Dermis microvascular lymphatic vessel endothelial cell (primary cell): ENCODE results near the gene LIPF. TPM values are rescaled to one million over a fixed set of nuclear protein-coding genes. Genes with fewer than 3 reads are reported as not detected.
"Not testable (repeated sequence)": the region's sequence is repeated elsewhere in the genome, so short reads cannot be mapped to it uniquely, and the experiment has no call there.

Experiments
- DNase-seq, 2 donors: peaks; one replicate each; pipeline versions ENCODE4 v3.0.0 to v3.0.0-alpha.2; 2010; ENCODE audit warnings: low read depth in 2 of 2
- total RNA-seq: library from RNA; depleted of rRNA; stranded (reverse); fragments of >200 nt; gene quantifications from 2 replicates; pipeline ENCODE4 v1.2.1, GENCODE V29; 2014

Gene LIPF
- total RNA-seq, 1 donor from 2014 or later = not detected

- DNase-seq = no peak
Observed at GRCh38 chr10:88676283-88677060, 12.2 kb downstream of the LIPF start.

- peak in 1 of 2 donors; percentile 8 for DNase-seq
Observed at GRCh38 chr10:88680958-88681357, 16.7 kb downstream of the LIPF start.

- DNase-seq = no peak
Observed at GRCh38 chr10:88682491-88682890, 18.2 kb downstream of the LIPF start.

GRCh38 chr10:88687853-88688467, 23.7 kb downstream of the LIPF start:
- peak; percentile 1 to 29 for DNase-seq

- DNase-seq = no peak
Observed at GRCh38 chr10:88689366-88689765, 25.1 kb downstream of the LIPF start.

GRCh38 chr10:88693392-88694020, 29.3 kb downstream of the LIPF start:
- DNase-seq = no peak

GRCh38 chr10:88702848-88703597, 38.8 kb downstream of the LIPF start:
- DNase-seq = peak in 1 of 2 donors; percentile 76

- DNase-seq = no peak
Observed at GRCh38 chr10:88705958-88706357, 41.7 kb downstream of the LIPF start, which contains the start of gene LIPK. Gene LIPK (plus strand): TSS chr10:88706249. CDS start chr10:88724544, 18,295 bp downstream.

GRCh38 chr10:88707429-88708155, 43.4 kb downstream of the LIPF start:
- DNase-seq = peak in 1 of 2 donors; percentile 43

GRCh38 chr10:88709361-88709760, 45.1 kb downstream of the LIPF start:
- DNase-seq = not testable (repeated sequence)

- no peak for DNase-seq
Observed at GRCh38 chr10:88715517-88715916, 51.3 kb downstream of the LIPF start.

GRCh38 chr10:88721392-88721791, 57.1 kb downstream of the LIPF start:
- no peak for DNase-seq

- DNase-seq = no peak
Observed at GRCh38 chr10:88725798-88726197, 61.6 kb downstream of the LIPF start.

GRCh38 chr10:88728107-88728763, 64.0 kb downstream of the LIPF start:
- peak in 1 of 2 donors; percentile 5 for DNase-seq

Other genes with a start within 250 kb of the LIPF start
- 0.39 and 1.4 TPM in 2 replicates for gene RNLS, start 81.1 kb upstream of the LIPF start, total RNA-seq
- gene LIPJ, start 77.7 kb upstream of the LIPF start, total RNA-seq = not detected in 2 replicates
- not detected in 2 replicates for gene LIPK, start 41.8 kb downstream of the LIPF start, total RNA-seq
- not detected in 2 replicates for gene LIPN, start 95.6 kb downstream of the LIPF start, total RNA-seq
- not detected in 2 replicates for gene LIPM, start 138.3 kb downstream of the LIPF start, total RNA-seq
- not detected in 2 replicates for gene ANKRD22, start 187.4 kb downstream of the LIPF start, total RNA-seq
- 0.25 and 0.26 TPM in 2 replicates for gene STAMBPL1, start 215.8 kb downstream of the LIPF start, total RNA-seq